Thyroid gland (tissue), 4 donors: ENCODE data around the gene FAM76A. TPM values are rescaled to one million over a fixed set of nuclear protein-coding genes. Genes with fewer than 3 reads are reported as not detected.
"Not testable (repeated sequence)": the region's sequence is repeated elsewhere in the genome, so short reads cannot be mapped to it uniquely, and the experiment has no call there.

Experiments used
- DNase-seq, 2 donors: peaks; one replicate each; pipeline ENCODE4 v3.0.0-alpha.2; 2019
- H3K27ac ChIP-seq, 3 donors: fragments of 200-600 bp; sonication (generic); 1 replicate in 2 of 3; 2 replicates in 1 of 3; pipeline ENCODE4 v1.5.1; 2016 to 2019; ENCODE audit warnings: mild to moderate bottlenecking in 1 of 3, moderate library complexity in 1 of 3
- H3K27me3 ChIP-seq: fragments of 200-600 bp; sonication (generic); one replicate; pipeline ENCODE4 v1.5.1; 2019
- H3K36me3 ChIP-seq, 2 donors: fragments of 200-600 bp; sonication (generic); one replicate each; pipeline ENCODE4 v1.5.1; 2016 to 2019
- H3K4me1 ChIP-seq, 2 donors: fragments of 200-600 bp; sonication (generic); one replicate each; pipeline ENCODE4 v1.5.1; 2017 to 2019
- H3K4me3 ChIP-seq, 3 donors: fragments of 200-600 bp; sonication (generic); replicated peaks in 1 of 3; 1 replicate in 2 of 3; 2 replicates in 1 of 3; pipeline ENCODE4 v1.5.1; 2016; ENCODE audit warnings: mild to moderate bottlenecking in 1 of 3
- H3K9me3 ChIP-seq: fragments of 200-600 bp; sonication (generic); one replicate; pipeline ENCODE4 v1.5.1; 2017
- POLR2A ChIP-seq, 2 donors: fragments of 450-650 bp; IDR thresholded peaks; one replicate each; pipeline ENCODE4 v1.6.1; 2017; ENCODE audit warnings: antibody characterized with exemption in 2 of 2, mild to moderate bottlenecking in 2 of 2, moderate library complexity in 1 of 2
- WGBS, 2 donors: methylation state at CpG; one replicate each; pipeline ENCODE4 v1.1.5; 2017; 5-methylcytosine and 5-hydroxymethylcytosine counted together
- intact Hi-C: fragments of 100-400 bp; cut with DNase I; formaldehyde crosslinking; loops from one replicate; pipeline ENCODE4 v1.15.1; 2023
- total RNA-seq, 4 donors: library from RNA; depleted of rRNA; stranded (reverse); fragments of >200 nt; gene quantifications; one replicate each; pipeline ENCODE4 v1.2.3, GENCODE V29; 2016
- TF ChIP-seq, protein P1 (sequence below), 6 experiments: fragments of 200-600 bp in 3 of 6; fragments of 450-650 bp in 3 of 6; sonication (generic) in 3 of 6; IDR thresholded peaks; one replicate each; pipeline ENCODE4 v1.5.1; 2016 to 2019; ENCODE audit warnings: antibody characterized with exemption in 6 of 6, mild to moderate bottlenecking in 2 of 6, inconsistent platforms in 1 of 6, moderate library complexity in 1 of 6

Gene FAM76A
- total RNA-seq, 4 donors from 2014 or later: 23.7 to 32.6 (median 30.7) TPM

GRCh38 chr1:27795601-27796000 is 69.8 kb downstream of the FAM76A start:
- 70 to 71% methylated on average over 1 of the region's 1 CpG for WGBS, 2 donors
- TF ChIP-seq, protein P1, sequence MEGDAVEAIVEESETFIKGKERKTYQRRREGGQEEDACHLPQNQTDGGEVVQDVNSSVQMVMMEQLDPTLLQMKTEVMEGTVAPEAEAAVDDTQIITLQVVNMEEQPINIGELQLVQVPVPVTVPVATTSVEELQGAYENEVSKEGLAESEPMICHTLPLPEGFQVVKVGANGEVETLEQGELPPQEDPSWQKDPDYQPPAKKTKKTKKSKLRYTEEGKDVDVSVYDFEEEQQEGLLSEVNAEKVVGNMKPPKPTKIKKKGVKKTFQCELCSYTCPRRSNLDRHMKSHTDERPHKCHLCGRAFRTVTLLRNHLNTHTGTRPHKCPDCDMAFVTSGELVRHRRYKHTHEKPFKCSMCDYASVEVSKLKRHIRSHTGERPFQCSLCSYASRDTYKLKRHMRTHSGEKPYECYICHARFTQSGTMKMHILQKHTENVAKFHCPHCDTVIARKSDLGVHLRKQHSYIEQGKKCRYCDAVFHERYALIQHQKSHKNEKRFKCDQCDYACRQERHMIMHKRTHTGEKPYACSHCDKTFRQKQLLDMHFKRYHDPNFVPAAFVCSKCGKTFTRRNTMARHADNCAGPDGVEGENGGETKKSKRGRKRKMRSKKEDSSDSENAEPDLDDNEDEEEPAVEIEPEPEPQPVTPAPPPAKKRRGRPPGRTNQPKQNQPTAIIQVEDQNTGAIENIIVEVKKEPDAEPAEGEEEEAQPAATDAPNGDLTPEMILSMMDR (IDR thresholded peaks at IDR 0.05): no peak
- TF ChIP-seq POLR2A (IDR thresholded peaks at IDR 0.05): no peak
- no peaks in the 10 kb centered on the region for H3K27me3 ChIP-seq
- DNase-seq: no peak
- no peaks in the 10 kb centered on the region for H3K9me3 ChIP-seq
- peaks cover 0 to 17% of the 10 kb centered on the region in 2 donors for H3K4me1 ChIP-seq
- H3K36me3 ChIP-seq: peaks cover 60 to 63% of the 10 kb centered on the region in 2 donors
- intact Hi-C loops: no loop called here
- no peak overlapping the region for H3K4me3 ChIP-seq
- H3K27ac ChIP-seq: no peak overlapping the region

DNA sequence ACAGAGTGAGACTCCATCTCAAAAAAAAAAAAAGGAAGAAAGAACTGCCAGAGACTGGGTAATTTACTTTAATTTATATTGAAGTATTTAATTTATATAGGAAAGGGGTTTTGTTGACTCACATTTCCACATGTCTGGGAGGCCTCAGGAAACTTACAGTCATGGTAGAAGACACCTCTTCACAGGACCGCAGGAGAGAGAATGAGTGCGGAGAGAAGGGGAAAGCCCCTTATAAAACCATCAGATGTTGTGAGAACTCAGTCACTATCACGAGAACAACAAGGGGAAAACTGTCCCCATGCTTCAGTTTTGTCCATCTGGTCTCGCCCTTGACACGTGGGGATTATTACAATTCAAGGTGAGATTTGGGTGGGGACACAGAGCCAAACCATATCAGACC is 79.0 kb downstream of the FAM76A start:
- H3K27ac ChIP-seq: no peak overlapping the region
- H3K27me3 ChIP-seq: no peaks in the 10 kb centered on the region
- no peak for DNase-seq
- WGBS, 2 donors: 87 to 95% methylated on average over 5 of the region's 5 CpGs
- TF ChIP-seq, protein P1 (IDR thresholded peaks at IDR 0.05): no peak
- TF ChIP-seq POLR2A (IDR thresholded peaks at IDR 0.05): no peak
- intact Hi-C loops: no loop called here
- H3K9me3 ChIP-seq: no peaks in the 10 kb centered on the region
- H3K36me3 ChIP-seq: peaks cover 43 to 77% of the 10 kb centered on the region in 2 donors
- H3K4me1 ChIP-seq: peaks cover 0 to 4% of the 10 kb centered on the region in 2 donors
- H3K4me3 ChIP-seq: no peak overlapping the region

GRCh38 chr1:27806758-27807157 is 81.0 kb downstream of the FAM76A start:
- no peak for DNase-seq
- Histone ChIP-seq H3K9me3 (no peaks in the 10 kb centered on the region), H3K27me3 (no peaks in the 10 kb centered on the region), H3K27ac (no peak overlapping the region), H3K4me3 (no peak overlapping the region), H3K36me3 (peaks cover 25 to 66% of the 10 kb centered on the region in 2 donors), H3K4me1 (peaks cover 0 to 4% of the 10 kb centered on the region in 2 donors)
- 92% methylated on average over 7 of the region's 7 CpGs for WGBS, 2 donors
- intact Hi-C loops: no loop called here
- TF ChIP-seq POLR2A (IDR thresholded peaks at IDR 0.05): no peak
- TF ChIP-seq, protein P1 (IDR thresholded peaks at IDR 0.05): no peak

DNA sequence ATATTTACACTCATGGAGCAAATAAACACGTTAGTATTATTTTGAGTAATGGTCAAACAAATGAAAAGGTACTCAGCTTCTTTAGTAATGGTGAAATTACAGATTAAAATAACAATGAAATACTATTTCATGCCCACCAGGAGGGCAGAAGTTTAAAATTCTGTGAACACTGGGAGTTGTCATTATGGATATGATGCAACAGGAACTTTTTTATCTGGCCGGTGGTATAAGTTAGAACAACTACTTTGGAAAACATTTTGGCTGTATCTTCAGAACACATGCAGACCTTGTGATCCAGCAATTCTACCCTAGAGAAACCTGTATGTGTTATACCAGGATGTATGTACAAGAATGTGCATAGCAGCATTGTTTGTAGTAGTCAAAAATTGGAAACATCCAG is 81.6 kb downstream of the FAM76A start:
- intact Hi-C loops: no loop called here
- H3K27ac ChIP-seq: no peak overlapping the region
- no peak overlapping the region for H3K4me3 ChIP-seq
- no peaks in the 10 kb centered on the region for H3K9me3 ChIP-seq
- no peaks in the 10 kb centered on the region for H3K27me3 ChIP-seq
- peaks cover 25 to 63% of the 10 kb centered on the region in 2 donors for H3K36me3 ChIP-seq
- 78 to 81% methylated on average over 2 of the region's 2 CpGs for WGBS, 2 donors
- H3K4me1 ChIP-seq: peaks cover 0 to under 1% of the 10 kb centered on the region in 2 donors
- no peak for DNase-seq
- TF ChIP-seq, protein P1 (IDR thresholded peaks at IDR 0.05): no peak
- TF ChIP-seq POLR2A (IDR thresholded peaks at IDR 0.05): no peak

GRCh38 chr1:27808131-27808530 is 82.4 kb downstream of the FAM76A start:
- peaks cover 30 to 63% of the 10 kb centered on the region in 2 donors for H3K36me3 ChIP-seq
- 96 to 98% methylated on average over 3 of the region's 3 CpGs for WGBS, 2 donors
- H3K9me3 ChIP-seq, H3K4me1 ChIP-seq, intact Hi-C loops, DNase-seq, H3K4me3 ChIP-seq, H3K27ac ChIP-seq, H3K27me3 ChIP-seq: not testable (repeated sequence)

- WGBS, 2 donors: 92% methylated on average over 1 of the region's 1 CpG
- Histone ChIP-seq H3K27ac (no peak overlapping the region), H3K36me3 (peaks cover 22 to 61% of the 10 kb centered on the region in 2 donors), H3K9me3 (no peaks in the 10 kb centered on the region), H3K27me3 (no peaks in the 10 kb centered on the region), H3K4me1 (no peaks in the 10 kb centered on the region), H3K4me3 (no peak overlapping the region)
- intact Hi-C loops: loop anchor here (10.0 kb wide), 1 partner anchor 55 kb away; no protein-coding TSS in a partner anchor
- no peak for DNase-seq
- TF ChIP-seq POLR2A (IDR thresholded peaks at IDR 0.05): no peak
- TF ChIP-seq, protein P1 (IDR thresholded peaks at IDR 0.05): no peak
Measured at GRCh38 chr1:27809883-27810282, 84.1 kb downstream of the FAM76A start.
